ENCODE measurements around the gene PTPRG. TPM values are rescaled to one million over a fixed set of nuclear protein-coding genes. Genes with fewer than 3 reads are reported as not detected.

Gene PTPRG
- total and polyA plus RNA-seq, 2 donors (not counting 1 experiment from before 2014, with no cell fraction given) = 67.0 to 97.9 TPM

DNA sequence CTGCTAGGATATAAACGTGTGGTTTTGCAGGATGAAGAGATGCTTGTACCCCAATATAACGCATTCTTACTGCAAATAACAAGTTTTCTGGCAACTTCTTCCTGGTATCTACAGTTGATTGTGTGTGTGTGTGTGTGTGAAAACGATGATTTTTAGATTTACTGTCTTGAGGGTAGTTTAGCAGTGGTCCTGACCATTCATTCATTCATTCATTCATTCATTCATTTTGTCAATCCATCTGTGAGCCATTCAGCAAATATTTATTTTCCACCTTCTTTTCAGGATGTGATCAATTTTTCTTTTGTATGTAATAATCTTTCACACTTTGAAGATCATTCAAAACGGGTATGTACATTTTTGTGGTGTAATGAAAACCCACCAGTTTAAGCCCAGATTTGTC is 250.7 kb downstream of the PTPRG start:
- no peaks in the 10 kb centered on the region for H4K20me1 ChIP-seq (ENCODE audit: control insufficient read depth, extremely low read depth, insufficient read depth, low read length)
- no peaks in the 10 kb centered on the region for H3K4me1 ChIP-seq (ENCODE audit: control insufficient read depth, extremely low read depth, insufficient read depth, low read length)
- no peak overlapping the region for H3K9ac ChIP-seq (ENCODE audit: insufficient read depth, low read length)
- no peak overlapping the region for H2AFZ ChIP-seq (ENCODE audit: low read length)
- H3K27ac ChIP-seq (ENCODE audit: insufficient read depth, low read length) = no peak overlapping the region
- DNase-seq (ENCODE audit: low read depth in 2 of 2) = no peak
- no peak overlapping the region for H3K4me3 ChIP-seq (replicated peaks in 1 of 4; ENCODE audit: control extremely low read depth in 1 of 4, insufficient read depth in 1 of 4, low read depth in 3 of 4, low read length in 4 of 4)
- no peaks in the 10 kb centered on the region for H3K27me3 ChIP-seq (ENCODE audit: control insufficient read depth, insufficient read depth, low read length)
- no peaks in the 10 kb centered on the region for H3K36me3 ChIP-seq (ENCODE audit: control insufficient read depth, insufficient read depth, low read length)
- H3K9me3 ChIP-seq (ENCODE audit: control insufficient read depth, insufficient read depth, low read depth, low read length) = no peaks in the 10 kb centered on the region
- no peaks in the 10 kb centered on the region for H3K79me2 ChIP-seq (ENCODE audit: control insufficient read depth, insufficient read depth, low read length)
- TF ChIP-seq, protein P1, sequence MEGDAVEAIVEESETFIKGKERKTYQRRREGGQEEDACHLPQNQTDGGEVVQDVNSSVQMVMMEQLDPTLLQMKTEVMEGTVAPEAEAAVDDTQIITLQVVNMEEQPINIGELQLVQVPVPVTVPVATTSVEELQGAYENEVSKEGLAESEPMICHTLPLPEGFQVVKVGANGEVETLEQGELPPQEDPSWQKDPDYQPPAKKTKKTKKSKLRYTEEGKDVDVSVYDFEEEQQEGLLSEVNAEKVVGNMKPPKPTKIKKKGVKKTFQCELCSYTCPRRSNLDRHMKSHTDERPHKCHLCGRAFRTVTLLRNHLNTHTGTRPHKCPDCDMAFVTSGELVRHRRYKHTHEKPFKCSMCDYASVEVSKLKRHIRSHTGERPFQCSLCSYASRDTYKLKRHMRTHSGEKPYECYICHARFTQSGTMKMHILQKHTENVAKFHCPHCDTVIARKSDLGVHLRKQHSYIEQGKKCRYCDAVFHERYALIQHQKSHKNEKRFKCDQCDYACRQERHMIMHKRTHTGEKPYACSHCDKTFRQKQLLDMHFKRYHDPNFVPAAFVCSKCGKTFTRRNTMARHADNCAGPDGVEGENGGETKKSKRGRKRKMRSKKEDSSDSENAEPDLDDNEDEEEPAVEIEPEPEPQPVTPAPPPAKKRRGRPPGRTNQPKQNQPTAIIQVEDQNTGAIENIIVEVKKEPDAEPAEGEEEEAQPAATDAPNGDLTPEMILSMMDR (conservative IDR thresholded peaks at IDR 0.05 in 1 of 2, IDR thresholded peaks at IDR 0.05 in 1 of 2; ENCODE audit: low read depth in 1 of 2, low read length in 2 of 2) = no peak
- TF ChIP-seq EZH2 (IDR thresholded peaks at IDR 0.05; ENCODE audit: low read length, missing control alignments) = no peak
- H3K4me2 ChIP-seq (ENCODE audit: extremely low read depth, insufficient read depth, low read length) = no peak overlapping the region

DNA sequence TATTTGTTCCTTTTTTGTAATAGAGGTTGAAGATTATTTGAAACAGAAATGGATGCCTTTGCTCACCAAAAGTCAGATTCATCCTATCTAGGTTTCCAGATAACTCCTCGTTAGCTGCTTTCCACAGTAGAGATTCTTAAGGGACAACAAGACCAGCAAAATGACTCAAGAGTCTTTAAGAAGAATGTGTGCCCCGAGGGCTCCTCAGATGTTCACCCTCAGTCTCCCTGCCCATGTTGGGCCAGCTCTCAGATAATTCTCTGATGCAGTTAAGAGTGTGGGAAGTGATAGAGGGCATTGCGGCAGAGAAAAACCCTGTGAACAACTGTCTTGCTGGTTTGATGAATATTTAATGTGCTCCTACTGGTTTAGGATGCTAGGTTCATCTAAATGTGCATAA is 251.1 kb downstream of the PTPRG start:
- Histone ChIP-seq H3K27me3 (ENCODE audit: control insufficient read depth, insufficient read depth, low read length) (no peaks in the 10 kb centered on the region), H3K4me1 (ENCODE audit: control insufficient read depth, extremely low read depth, insufficient read depth, low read length) (no peaks in the 10 kb centered on the region), H3K27ac (ENCODE audit: insufficient read depth, low read length) (no peak overlapping the region), H3K4me2 (ENCODE audit: extremely low read depth, insufficient read depth, low read length) (no peak overlapping the region), H3K79me2 (ENCODE audit: control insufficient read depth, insufficient read depth, low read length) (no peaks in the 10 kb centered on the region), H3K9ac (ENCODE audit: insufficient read depth, low read length) (no peak overlapping the region), H3K9me3 (ENCODE audit: control insufficient read depth, insufficient read depth, low read depth, low read length) (no peaks in the 10 kb centered on the region), H2AFZ (ENCODE audit: low read length) (no peak overlapping the region), H3K4me3 (replicated peaks in 1 of 4; ENCODE audit: control extremely low read depth in 1 of 4, insufficient read depth in 1 of 4, low read depth in 3 of 4, low read length in 4 of 4) (no peak overlapping the region), H3K36me3 (ENCODE audit: control insufficient read depth, insufficient read depth, low read length) (no peaks in the 10 kb centered on the region), H4K20me1 (ENCODE audit: control insufficient read depth, extremely low read depth, insufficient read depth, low read length) (no peaks in the 10 kb centered on the region)
- TF ChIP-seq EZH2 (IDR thresholded peaks at IDR 0.05; ENCODE audit: low read length, missing control alignments) = no peak
- TF ChIP-seq, protein P1 (conservative IDR thresholded peaks at IDR 0.05 in 1 of 2, IDR thresholded peaks at IDR 0.05 in 1 of 2; ENCODE audit: low read depth in 1 of 2, low read length in 2 of 2) = no peak
- no peak for DNase-seq (ENCODE audit: low read depth in 2 of 2)

DNA sequence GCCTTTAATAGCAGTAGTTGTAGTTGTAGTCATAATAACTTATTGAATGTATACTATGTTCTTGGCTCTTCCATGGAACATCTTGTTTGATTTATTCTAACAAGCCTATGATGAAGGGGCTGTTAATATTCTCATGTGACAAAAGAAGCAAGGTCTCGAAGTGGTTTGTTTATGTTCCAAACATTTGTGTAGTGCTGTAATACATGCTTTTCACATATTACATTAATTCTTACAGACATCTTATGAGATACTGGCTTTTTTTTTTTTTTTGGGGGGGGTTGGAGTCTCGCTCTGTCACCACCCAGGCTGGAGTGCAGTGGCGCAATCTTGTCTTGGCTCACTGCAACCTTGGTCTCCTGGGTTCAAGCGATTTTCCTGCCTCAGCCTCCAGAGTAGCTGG is 252.3 kb downstream of the PTPRG start:
- no peak overlapping the region for H3K4me3 ChIP-seq (replicated peaks in 1 of 4; ENCODE audit: control extremely low read depth in 1 of 4, insufficient read depth in 1 of 4, low read depth in 3 of 4, low read length in 4 of 4)
- no peaks in the 10 kb centered on the region for H3K9me3 ChIP-seq (ENCODE audit: control insufficient read depth, insufficient read depth, low read depth, low read length)
- no peak overlapping the region for H3K9ac ChIP-seq (ENCODE audit: insufficient read depth, low read length)
- H3K27me3 ChIP-seq (ENCODE audit: control insufficient read depth, insufficient read depth, low read length) = no peaks in the 10 kb centered on the region
- no peak overlapping the region for H3K4me2 ChIP-seq (ENCODE audit: extremely low read depth, insufficient read depth, low read length)
- H3K4me1 ChIP-seq (ENCODE audit: control insufficient read depth, extremely low read depth, insufficient read depth, low read length) = no peaks in the 10 kb centered on the region
- no peaks in the 10 kb centered on the region for H3K79me2 ChIP-seq (ENCODE audit: control insufficient read depth, insufficient read depth, low read length)
- peak in 1 of 2 donors; percentile 94 for DNase-seq (ENCODE audit: low read depth in 2 of 2)
- H2AFZ ChIP-seq (ENCODE audit: low read length) = no peak overlapping the region
- H4K20me1 ChIP-seq (ENCODE audit: control insufficient read depth, extremely low read depth, insufficient read depth, low read length) = no peaks in the 10 kb centered on the region
- H3K27ac ChIP-seq (ENCODE audit: insufficient read depth, low read length) = no peak overlapping the region
- H3K36me3 ChIP-seq (ENCODE audit: control insufficient read depth, insufficient read depth, low read length) = no peaks in the 10 kb centered on the region
- no peak for TF ChIP-seq EZH2 (IDR thresholded peaks at IDR 0.05; ENCODE audit: low read length, missing control alignments)
- TF ChIP-seq, protein P1 (conservative IDR thresholded peaks at IDR 0.05 in 1 of 2, IDR thresholded peaks at IDR 0.05 in 1 of 2; ENCODE audit: low read depth in 1 of 2, low read length in 2 of 2) = no peak
